Adrenal gland (tissue), 12 donors: Measurements from ENCODE around the gene UBE3A. TPM values are rescaled to one million over a fixed set of nuclear protein-coding genes. Genes with fewer than 3 reads are reported as not detected.

Experiments used
- DNase-seq, 7 donors: peaks; one replicate each; pipeline ENCODE4 v3.0.0-alpha.2; 2019 to 2020
- H3K27ac ChIP-seq, 5 donors: fragments of 200-600 bp; sonication (generic) in 4 of 5; 1 replicate in 3 of 5; 2 replicates in 2 of 5; pipeline versions ENCODE4 v1.5.1 to v1.8.0; 2016 to 2020; ENCODE audit warnings: mild to moderate bottlenecking in 1 of 5
- H3K27me3 ChIP-seq: fragments of 200-600 bp; 2 replicates; pipeline ENCODE4 v1.8.0; 2021
- H3K36me3 ChIP-seq, 2 donors: fragments of 200-600 bp; replicated peaks in 1 of 2; 1 replicate in 1 of 2; 2 replicates in 1 of 2; pipeline versions ENCODE4 v1.5.1 to v1.8.0; 2018 to 2022
- H3K4me1 ChIP-seq, 2 donors: fragments of 200-600 bp; replicated peaks in 1 of 2; 1 replicate in 1 of 2; 2 replicates in 1 of 2; pipeline versions ENCODE4 v1.5.1 to v1.8.0; 2018 to 2021
- H3K4me3 ChIP-seq, 4 donors: fragments of 200-600 bp; sonication (generic) in 3 of 4; one replicate each; pipeline ENCODE4 v1.5.1; 2016 to 2018
- H3K9me3 ChIP-seq, 3 donors: fragments of 200-600 bp; sonication (generic) in 1 of 3; replicated peaks in 1 of 3; 1 replicate in 2 of 3; 2 replicates in 1 of 3; pipeline versions ENCODE4 v1.5.1 to v1.8.0; 2016 to 2021
- POLR2A ChIP-seq, 2 donors: fragments of 450-650 bp; IDR thresholded peaks; one replicate each; pipeline ENCODE4 v1.6.1; 2017; ENCODE audit warnings: antibody characterized with exemption in 2 of 2, mild to moderate bottlenecking in 2 of 2, moderate library complexity in 1 of 2
- WGBS, 4 donors: extraction: QIAGEN DNeasy Blood & Tissue Kit in 2 of 4; methylation state at CpG; one replicate each; pipeline versions ENCODE4 v1.1.5 to v1.1.7; 2013 to 2017; 5-methylcytosine and 5-hydroxymethylcytosine counted together
- intact Hi-C, 2 donors: fragments of 100-400 bp; cut with DNase I; formaldehyde crosslinking; loops; one replicate each; pipeline versions ENCODE4 v1.14.1 to v1.15.0; 2022 to 2023
- polyA plus RNA-seq, 3 donors: library from polyadenylated mRNA; stranded (reverse); fragments of 200-250 nt in 2 of 3; fragments of 350-450 nt in 1 of 3; fragmentation: Illumina TruSeq in 1 of 3; extraction: RNeasy Lipid Tissue Mini Kit (QIAGEN cat#74804) in 1 of 3; gene quantifications; one replicate each; pipeline ENCODE4 v1.2.3, GENCODE V29; 2013 to 2014
- total RNA-seq, 9 donors: library from RNA; depleted of rRNA in 4 of 9; stranded (reverse); fragments of >200 nt in 4 of 9; fragments of 120-200 nt in 1 of 9; fragmentation: NEBNext Ultra II Directional in 1 of 9; extraction: Animal tissue kit (Norgen Biotek cat#: 25700) in 1 of 9; gene quantifications; one replicate each; pipeline versions ENCODE4 v1.1.0 to v1.2.4, GENCODE V29; 2013 to 2023
- TF ChIP-seq, protein P1 (sequence below), 6 experiments: fragments of 450-650 bp in 4 of 6; fragments of 200-600 bp in 2 of 6; sonication (generic) in 1 of 6; IDR thresholded peaks; 1 replicate in 5 of 6; 2 replicates in 1 of 6; pipeline versions ENCODE4 v1.5.1 to v1.8.0; 2016 to 2021; ENCODE audit warnings: antibody characterized with exemption in 6 of 6, mild to moderate bottlenecking in 2 of 6, moderate library complexity in 1 of 6
- donor health status: healthy with polysubstance abuse.
- donor health status: Bipolar disorder and iron deficiency.
- donor health status: DM: yes; HTN: yes; CAD: no.
- donor health status: DM: no; HTN: no; CAD: no.
- donor health status: DM: no; HTN: no; CAD: no.
- donor health status: DM: yes; HTN: yes; CAD: no.

The UBE3A gene
- total and polyA plus RNA-seq, 12 donors: 19.6 to 114 (median 77.5) TPM

- Histone ChIP-seq H3K27ac (no peak overlapping the region), H3K27me3 (no peaks in the 10 kb centered on the region), H3K4me1 (no peaks in the 10 kb centered on the region), H3K4me3 (no peak overlapping the region), H3K36me3 (peaks cover 0 to 7% of the 10 kb centered on the region in 2 donors), H3K9me3 (no peaks in the 10 kb centered on the region)
- WGBS, 4 donors: 93 to 98% (median 97%) methylated on average over 2 of the region's 2 CpGs
- intact Hi-C loops: no loop called here
- TF ChIP-seq, protein P1, sequence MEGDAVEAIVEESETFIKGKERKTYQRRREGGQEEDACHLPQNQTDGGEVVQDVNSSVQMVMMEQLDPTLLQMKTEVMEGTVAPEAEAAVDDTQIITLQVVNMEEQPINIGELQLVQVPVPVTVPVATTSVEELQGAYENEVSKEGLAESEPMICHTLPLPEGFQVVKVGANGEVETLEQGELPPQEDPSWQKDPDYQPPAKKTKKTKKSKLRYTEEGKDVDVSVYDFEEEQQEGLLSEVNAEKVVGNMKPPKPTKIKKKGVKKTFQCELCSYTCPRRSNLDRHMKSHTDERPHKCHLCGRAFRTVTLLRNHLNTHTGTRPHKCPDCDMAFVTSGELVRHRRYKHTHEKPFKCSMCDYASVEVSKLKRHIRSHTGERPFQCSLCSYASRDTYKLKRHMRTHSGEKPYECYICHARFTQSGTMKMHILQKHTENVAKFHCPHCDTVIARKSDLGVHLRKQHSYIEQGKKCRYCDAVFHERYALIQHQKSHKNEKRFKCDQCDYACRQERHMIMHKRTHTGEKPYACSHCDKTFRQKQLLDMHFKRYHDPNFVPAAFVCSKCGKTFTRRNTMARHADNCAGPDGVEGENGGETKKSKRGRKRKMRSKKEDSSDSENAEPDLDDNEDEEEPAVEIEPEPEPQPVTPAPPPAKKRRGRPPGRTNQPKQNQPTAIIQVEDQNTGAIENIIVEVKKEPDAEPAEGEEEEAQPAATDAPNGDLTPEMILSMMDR (IDR thresholded peaks at IDR 0.05): no peak
- no peak for TF ChIP-seq POLR2A (IDR thresholded peaks at IDR 0.05)
- no peak for DNase-seq
These were observed 106.5 kb downstream of the UBE3A start for GRCh38 chr15:25332306-25332705.

DNA sequence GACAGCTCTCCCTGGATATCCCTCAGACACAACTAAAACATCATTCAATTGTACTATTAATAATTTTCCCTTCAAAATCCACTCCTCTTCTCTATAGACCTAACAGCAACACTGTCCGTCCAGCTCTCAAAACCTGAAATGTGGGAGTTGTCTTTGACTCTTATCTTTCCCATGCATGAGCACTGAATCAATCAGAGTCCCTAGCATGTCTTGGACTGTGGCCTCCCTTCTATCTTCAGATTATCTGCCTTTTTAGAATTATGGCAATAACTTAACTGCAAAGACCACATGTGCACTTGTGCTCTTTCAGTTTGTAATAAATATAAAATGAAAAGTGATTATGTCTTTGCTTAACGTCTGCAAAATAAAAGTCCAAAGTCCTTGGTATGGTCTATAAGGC, 107.0 kb downstream of the UBE3A start:
- Histone ChIP-seq H3K4me1 (no peaks in the 10 kb centered on the region), H3K4me3 (no peak overlapping the region), H3K36me3 (peaks cover 0 to 3% of the 10 kb centered on the region in 2 donors), H3K9me3 (no peaks in the 10 kb centered on the region), H3K27me3 (no peaks in the 10 kb centered on the region), H3K27ac (no peak overlapping the region)
- intact Hi-C loops: no loop called here
- DNase-seq: no peak
- TF ChIP-seq POLR2A (IDR thresholded peaks at IDR 0.05): no peak
- TF ChIP-seq, protein P1 (IDR thresholded peaks at IDR 0.05): no peak
- 74 to 82% (median 75%) methylated on average over 2 of the region's 2 CpGs for WGBS, 4 donors

DNA sequence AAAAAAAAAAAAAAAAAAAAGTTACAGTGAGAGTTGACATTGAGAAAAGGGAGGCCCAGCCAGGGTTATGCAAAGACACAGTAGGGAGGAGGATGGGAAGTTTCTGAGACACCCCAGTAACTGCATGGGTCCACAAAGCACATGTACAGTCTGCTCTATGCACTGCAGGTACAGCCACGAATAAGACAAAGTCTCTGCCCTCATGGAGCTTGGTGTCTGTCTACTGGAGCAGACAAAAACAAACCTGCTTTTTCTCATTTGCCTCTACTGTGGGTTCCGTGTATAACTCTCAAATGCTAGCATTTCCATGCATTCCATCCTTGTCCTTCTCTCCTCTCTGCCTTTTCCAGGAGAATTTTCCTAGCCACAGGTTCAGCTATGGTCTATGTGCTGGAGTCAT, 107.4 kb downstream of the UBE3A start:
- 95 to 98% (median 96%) methylated on average over 2 of the region's 2 CpGs for WGBS, 4 donors
- Histone ChIP-seq H3K4me1 (no peaks in the 10 kb centered on the region), H3K27ac (no peak overlapping the region), H3K27me3 (no peaks in the 10 kb centered on the region), H3K9me3 (no peaks in the 10 kb centered on the region), H3K4me3 (no peak overlapping the region), H3K36me3 (no peaks in the 10 kb centered on the region)
- no peak for TF ChIP-seq POLR2A (IDR thresholded peaks at IDR 0.05)
- TF ChIP-seq, protein P1 (IDR thresholded peaks at IDR 0.05): no peak
- intact Hi-C loops: no loop called here
- no peak for DNase-seq

DNA sequence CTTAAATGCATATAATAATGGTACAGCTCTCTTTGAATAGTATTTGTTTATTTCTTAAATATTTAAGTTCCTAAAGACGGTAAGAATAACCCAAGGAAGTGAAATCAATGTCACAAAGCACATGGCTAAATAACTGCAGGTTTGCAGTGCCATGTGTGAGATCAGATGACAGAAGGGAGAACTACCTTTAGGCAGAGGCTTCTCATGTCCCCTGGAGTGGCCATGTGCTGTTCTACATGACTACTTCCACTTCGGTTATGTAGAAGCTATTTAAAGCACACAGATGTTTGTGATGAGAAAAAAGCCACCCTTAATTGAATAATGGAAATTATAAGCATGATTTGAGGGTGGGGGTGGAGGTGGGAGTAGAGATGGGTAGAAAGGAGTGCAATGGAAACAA, 109.1 kb downstream of the UBE3A start:
- no peak for DNase-seq
- WGBS, 4 donors: 57 to 91% (median 82%) methylated on average over 2 of the region's 2 CpGs
- intact Hi-C loops: loop anchor here in 1 of 2 donors (10.0 kb wide), 1 partner anchor 75 kb away; no protein-coding TSS in a partner anchor

More for the DNA sequence above, 109.1 kb downstream of the UBE3A start:
- Histone ChIP-seq H3K4me3 (no peak overlapping the region), H3K27me3 (no peaks in the 10 kb centered on the region), H3K9me3 (no peaks in the 10 kb centered on the region), H3K36me3 (no peaks in the 10 kb centered on the region), H3K4me1 (no peaks in the 10 kb centered on the region), H3K27ac (no peak overlapping the region)
- no peak for TF ChIP-seq POLR2A (IDR thresholded peaks at IDR 0.05)
- TF ChIP-seq, protein P1 (IDR thresholded peaks at IDR 0.05): no peak
